ENCODE measurements around the gene GFI1B.
"Not testable (repeated sequence)": the region's sequence is repeated elsewhere in the genome, so short reads cannot be mapped to it uniquely, and the experiment has no call there.

Gene GFI1B

DNA sequence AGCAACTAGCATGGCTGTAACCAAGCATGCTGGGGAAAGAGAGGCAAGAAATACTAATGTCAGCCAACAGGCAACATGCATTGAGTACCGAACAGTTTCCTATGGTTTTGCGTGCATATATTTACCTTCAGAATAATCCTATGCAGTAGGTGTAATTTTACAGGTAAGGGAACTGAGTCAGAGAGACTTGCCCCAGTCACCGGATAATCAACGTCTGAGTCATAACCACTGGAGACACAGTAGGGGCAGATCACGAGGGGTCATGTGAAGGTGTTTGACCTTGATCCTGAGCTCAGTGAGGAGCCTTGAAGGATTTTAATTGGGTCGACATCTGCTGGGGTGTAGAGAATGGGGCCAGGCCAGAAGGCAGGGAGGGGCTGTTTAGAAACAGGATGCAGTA, 20.7 kb upstream of the GFI1B start (continued):
- TF ChIP-seq, protein P1, sequence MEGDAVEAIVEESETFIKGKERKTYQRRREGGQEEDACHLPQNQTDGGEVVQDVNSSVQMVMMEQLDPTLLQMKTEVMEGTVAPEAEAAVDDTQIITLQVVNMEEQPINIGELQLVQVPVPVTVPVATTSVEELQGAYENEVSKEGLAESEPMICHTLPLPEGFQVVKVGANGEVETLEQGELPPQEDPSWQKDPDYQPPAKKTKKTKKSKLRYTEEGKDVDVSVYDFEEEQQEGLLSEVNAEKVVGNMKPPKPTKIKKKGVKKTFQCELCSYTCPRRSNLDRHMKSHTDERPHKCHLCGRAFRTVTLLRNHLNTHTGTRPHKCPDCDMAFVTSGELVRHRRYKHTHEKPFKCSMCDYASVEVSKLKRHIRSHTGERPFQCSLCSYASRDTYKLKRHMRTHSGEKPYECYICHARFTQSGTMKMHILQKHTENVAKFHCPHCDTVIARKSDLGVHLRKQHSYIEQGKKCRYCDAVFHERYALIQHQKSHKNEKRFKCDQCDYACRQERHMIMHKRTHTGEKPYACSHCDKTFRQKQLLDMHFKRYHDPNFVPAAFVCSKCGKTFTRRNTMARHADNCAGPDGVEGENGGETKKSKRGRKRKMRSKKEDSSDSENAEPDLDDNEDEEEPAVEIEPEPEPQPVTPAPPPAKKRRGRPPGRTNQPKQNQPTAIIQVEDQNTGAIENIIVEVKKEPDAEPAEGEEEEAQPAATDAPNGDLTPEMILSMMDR (tag by site-specific recombination; IDR thresholded peaks at IDR 0.05), result no peak
- TF ChIP-seq ZNF10 (tag by site-specific recombination; IDR thresholded peaks at IDR 0.05), result no peak
- TF ChIP-seq ZNF404 (tag by site-specific recombination; IDR thresholded peaks at IDR 0.05), result no peak
- no peak for TF ChIP-seq ZNF510 (tag by site-specific recombination; IDR thresholded peaks at IDR 0.05; ENCODE audit: insufficient replicate concordance)
- TF ChIP-seq HOXC10 (CRISPR knock-in tag; IDR thresholded peaks at IDR 0.05), result no peak
- TF ChIP-seq TCF7L2 (IDR thresholded peaks at IDR 0.05; ENCODE audit: borderline replicate concordance, low read depth, low read length), result no peak
- no peak for TF ChIP-seq ZNF626 (tag by site-specific recombination; IDR thresholded peaks at IDR 0.05)

DNA sequence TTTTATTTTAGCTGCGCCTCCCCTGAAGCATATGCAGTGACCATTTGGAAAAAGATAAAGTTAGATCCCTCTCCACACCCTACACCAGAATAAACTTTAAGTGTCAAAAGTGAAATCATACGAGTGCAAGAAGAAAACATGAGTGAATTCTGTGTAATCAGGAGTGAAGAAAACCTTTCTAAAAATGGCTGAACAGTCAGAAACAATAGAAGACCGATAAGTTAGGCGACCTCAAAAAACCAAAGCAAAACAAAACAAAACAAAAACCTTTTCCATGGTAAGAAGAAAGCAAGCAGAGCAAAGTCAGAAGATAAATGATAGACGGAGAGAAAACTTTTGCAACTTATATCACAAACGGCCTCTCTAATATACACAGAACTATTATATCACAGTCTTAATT, 17.5 kb upstream of the GFI1B start:
- TF ChIP-seq HOXA7 (CRISPR knock-in tag; IDR thresholded peaks at IDR 0.05; ENCODE audit: borderline replicate concordance), result no peak
- TF ChIP-seq ZNF114 (tag by site-specific recombination; IDR thresholded peaks at IDR 0.05), result no peak
- TF ChIP-seq ZBTB17 (tag by site-specific recombination; IDR thresholded peaks at IDR 0.05), result peak; percentile 63; the same call in 1 of the 2 replicates
- ChIA-PET CTCF (interaction anchor here (1.0 to 1.9 kb wide), 3 partner anchors 11 to 59 kb away, joined by 3 to 7 read pairs (median 4); no protein-coding TSS in a partner anchor), POLR2A (no interaction called here)
- Histone ChIP-seq H3K4me1 (ENCODE audit: control insufficient read depth, insufficient read depth, low read length) (no peaks in the 10 kb centered on the region), H3K9me3 (ENCODE audit: control insufficient read depth, insufficient read depth, low read depth, low read length) (no peaks in the 10 kb centered on the region), H3K4me3 (ENCODE audit: low read depth, low read length) (no peak overlapping the region), H3K27ac (ENCODE audit: extremely low read depth, low read depth, low read length) (no peak overlapping the region), H3K36me3 (ENCODE audit: control insufficient read depth in 2 of 2, insufficient read depth in 1 of 2, low read length in 2 of 2) (no peaks in the 10 kb centered on the region)

DNA sequence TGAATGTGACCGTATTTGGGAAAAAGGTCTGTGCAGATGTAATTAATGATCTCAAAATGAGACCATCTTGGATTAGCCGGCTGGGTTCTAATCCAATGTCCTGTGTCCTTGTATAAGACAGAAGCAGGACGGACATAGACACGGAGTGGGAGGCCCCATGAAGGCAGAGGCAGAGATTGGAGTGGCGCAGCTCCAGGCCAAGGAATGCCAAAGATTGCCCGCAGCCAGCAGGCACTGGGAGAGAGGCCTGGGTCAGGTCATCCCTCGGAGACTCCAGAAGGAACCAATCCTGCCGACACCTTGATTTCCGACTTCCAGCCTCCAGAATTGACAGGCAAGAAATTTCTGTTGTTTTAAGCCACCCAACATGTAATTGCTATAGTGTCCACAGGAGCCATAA, 13.0 kb upstream of the GFI1B start:
- no peak overlapping the region for H3K4me3 ChIP-seq (ENCODE audit: low read depth, low read length)
- ChIA-PET CTCF (interaction anchor here (0.6 to 1.8 kb wide), 6 partner anchors 9 to 561 kb away, joined by 3 to 10 read pairs (median 4); no protein-coding TSS in a partner anchor), POLR2A (no interaction called here)
- no peaks in the 10 kb centered on the region for H3K36me3 ChIP-seq (ENCODE audit: control insufficient read depth in 2 of 2, insufficient read depth in 1 of 2, low read length in 2 of 2)
- no peaks in the 10 kb centered on the region for H3K4me1 ChIP-seq (ENCODE audit: control insufficient read depth, insufficient read depth, low read length)
- no peak overlapping the region for H3K27ac ChIP-seq (ENCODE audit: extremely low read depth, low read depth, low read length)
- no peaks in the 10 kb centered on the region for H3K9me3 ChIP-seq (ENCODE audit: control insufficient read depth, insufficient read depth, low read depth, low read length)
- no peak for TF ChIP-seq EGR2 (tag by site-specific recombination; IDR thresholded peaks at IDR 0.05; ENCODE audit: low read depth)
- TF ChIP-seq ZNF350 (tag by site-specific recombination; IDR thresholded peaks at IDR 0.05), result no peak
- TF ChIP-seq ZNF341 (tag by site-specific recombination; IDR thresholded peaks at IDR 0.05; ENCODE audit: low read depth), result no peak
- no peak for TF ChIP-seq YY1 (tag by site-specific recombination; IDR thresholded peaks at IDR 0.05)
- TF ChIP-seq ZNF555 (tag by site-specific recombination; conservative IDR thresholded peaks at IDR 0.05), result no peak
- no peak for TF ChIP-seq ZNF37A (tag by site-specific recombination; IDR thresholded peaks at IDR 0.05)

DNA sequence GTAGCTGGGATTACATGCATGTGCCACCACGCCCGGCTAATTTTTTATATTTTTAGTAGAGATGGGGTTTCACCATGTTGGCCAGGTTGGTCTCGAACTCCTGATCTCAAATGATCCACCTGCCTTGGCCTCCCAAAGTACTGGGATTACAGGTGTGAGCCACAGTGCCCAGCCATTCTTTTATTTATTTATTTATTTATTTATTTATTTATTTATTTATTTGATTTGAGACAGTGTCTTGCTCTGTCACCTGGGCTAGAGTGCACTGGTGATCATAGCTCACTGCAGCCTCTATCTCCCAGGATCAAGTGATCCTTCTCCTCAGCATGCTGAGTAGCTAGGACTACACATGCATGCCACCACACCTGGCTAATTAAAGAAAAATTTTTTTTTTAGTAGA, 10.6 kb upstream of the GFI1B start:
- H3K4me3 ChIP-seq (ENCODE audit: low read depth, low read length); CTCF ChIA-PET; H3K9me3 ChIP-seq (ENCODE audit: control insufficient read depth, insufficient read depth, low read depth, low read length); H3K4me1 ChIP-seq (ENCODE audit: control insufficient read depth, insufficient read depth, low read length); H3K27ac ChIP-seq (ENCODE audit: extremely low read depth, low read depth, low read length); H3K36me3 ChIP-seq (ENCODE audit: control insufficient read depth in 2 of 2, insufficient read depth in 1 of 2, low read length in 2 of 2); POLR2A ChIA-PET: not testable (repeated sequence)
- peak; percentile 29; the same call in 1 of the 2 replicates for TF ChIP-seq ZNF629 (tag by site-specific recombination; IDR thresholded peaks at IDR 0.05)
- 0 out of 2 replicates have a peak, but pooled peaks have one; percentile 25 for TF ChIP-seq ZNF366 (tag by site-specific recombination; conservative IDR thresholded peaks at IDR 0.05)
- peak; percentile 67; the same call in 1 of the 2 replicates for TF ChIP-seq ZNF404 (tag by site-specific recombination; IDR thresholded peaks at IDR 0.05)
- TF ChIP-seq, protein P2, sequence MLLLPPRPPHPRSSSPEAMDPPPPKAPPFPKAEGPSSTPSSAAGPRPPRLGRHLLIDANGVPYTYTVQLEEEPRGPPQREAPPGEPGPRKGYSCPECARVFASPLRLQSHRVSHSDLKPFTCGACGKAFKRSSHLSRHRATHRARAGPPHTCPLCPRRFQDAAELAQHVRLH (tag by site-specific recombination; IDR thresholded peaks at IDR 0.05), result 0 out of 2 replicates have a peak, but pooled peaks have one; percentile 34
- TF ChIP-seq GLI2 (tag by site-specific recombination; IDR thresholded peaks at IDR 0.05; ENCODE audit: borderline replicate concordance, low read depth), result peak; percentile 47; the same call in 1 of the 2 replicates
- peak; percentile 36 for TF ChIP-seq ZNF654 (tag by site-specific recombination; IDR thresholded peaks at IDR 0.05; ENCODE audit: low read depth)
- peak; percentile 76; the same call in 1 of the 2 replicates for TF ChIP-seq ZNF514 (tag by site-specific recombination; IDR thresholded peaks at IDR 0.05)
- TF ChIP-seq ZNF426 (tag by site-specific recombination; IDR thresholded peaks at IDR 0.05), result peak; percentile 87
- TF ChIP-seq ZFP37 (tag by site-specific recombination; IDR thresholded peaks at IDR 0.05), result 0 out of 2 replicates have a peak, but pooled peaks have one; percentile 32
- peak; percentile 81 for TF ChIP-seq ZNF433 (tag by site-specific recombination; IDR thresholded peaks at IDR 0.05; ENCODE audit: low read depth)
- TF ChIP-seq ZNF394 (tag by site-specific recombination; IDR thresholded peaks at IDR 0.05; ENCODE audit: borderline replicate concordance), result peak; percentile 94
- TF ChIP-seq ZNF501 (tag by site-specific recombination; IDR thresholded peaks at IDR 0.05), result peak; percentile 64; the same call in 1 of the 2 replicates
- peak; percentile 81 for TF ChIP-seq ZNF623 (tag by site-specific recombination; IDR thresholded peaks at IDR 0.05)
- TF ChIP-seq ZNF140 (tag by site-specific recombination; IDR thresholded peaks at IDR 0.05), result peak; percentile 72
- TF ChIP-seq ZNF292 (tag by site-specific recombination; IDR thresholded peaks at IDR 0.05; ENCODE audit: borderline replicate concordance, low read depth), result peak; percentile 86
